Measurements from ENCODE around the gene OTOG.

The OTOG gene

GRCh38 chr11:17561526-17561925, 14.5 kb downstream of the OTOG start:
- DNase-seq, result no peak

GRCh38 chr11:17563231-17563646, 16.2 kb downstream of the OTOG start:
- no peak for DNase-seq

DNA sequence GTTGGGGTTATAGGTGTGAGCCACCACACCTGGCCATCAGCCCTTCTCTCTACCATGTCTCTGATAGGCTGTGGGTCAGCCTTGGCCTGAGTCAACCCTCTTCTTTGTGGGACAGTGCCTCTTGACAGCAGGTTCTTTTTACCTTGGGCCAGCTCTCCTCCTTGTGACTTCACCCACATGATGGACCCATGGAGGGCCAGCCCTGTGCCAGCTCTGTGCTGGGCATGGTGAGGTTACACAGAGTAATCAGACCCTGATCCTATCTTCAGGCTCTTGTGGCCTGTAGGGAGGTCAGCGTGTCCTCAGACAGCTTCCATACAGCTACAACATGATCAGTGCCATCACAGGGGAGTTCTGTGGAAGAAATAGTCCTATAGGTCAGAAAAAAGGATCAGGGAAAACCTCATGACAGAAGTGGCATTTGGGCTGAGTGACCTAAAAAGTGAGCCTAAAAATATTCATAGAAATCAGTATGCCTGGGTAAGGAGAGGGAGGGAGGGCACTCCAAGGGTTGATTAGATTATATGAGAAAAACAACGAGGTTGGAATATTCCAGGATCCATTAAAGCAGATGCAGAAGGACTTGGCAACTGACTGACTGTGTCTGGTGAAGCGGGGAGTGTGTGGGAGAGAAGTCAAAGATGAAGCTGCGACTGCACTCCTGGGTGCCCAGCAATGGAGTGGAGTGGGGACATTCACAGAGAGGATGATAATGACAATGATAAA, 17.1 kb downstream of the OTOG start:
- no peak for DNase-seq

DNA sequence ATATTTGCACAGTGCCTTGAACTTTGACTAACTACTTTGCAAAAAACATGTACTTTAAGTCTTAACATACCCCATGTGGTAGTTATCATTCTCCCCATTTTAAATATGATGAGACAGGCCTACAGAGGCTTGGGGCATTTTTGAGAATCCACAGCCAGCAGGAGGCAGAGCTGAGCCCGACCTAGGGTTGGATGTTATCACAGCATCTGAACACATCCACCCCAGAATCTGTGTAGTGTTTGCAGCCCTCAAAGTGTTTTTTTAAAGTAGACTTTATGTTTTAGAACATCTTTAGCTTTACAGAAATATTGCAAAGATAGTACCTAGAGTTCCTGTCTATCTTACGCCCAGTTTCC, 17.6 kb downstream of the OTOG start:
- no peak for DNase-seq

DNA sequence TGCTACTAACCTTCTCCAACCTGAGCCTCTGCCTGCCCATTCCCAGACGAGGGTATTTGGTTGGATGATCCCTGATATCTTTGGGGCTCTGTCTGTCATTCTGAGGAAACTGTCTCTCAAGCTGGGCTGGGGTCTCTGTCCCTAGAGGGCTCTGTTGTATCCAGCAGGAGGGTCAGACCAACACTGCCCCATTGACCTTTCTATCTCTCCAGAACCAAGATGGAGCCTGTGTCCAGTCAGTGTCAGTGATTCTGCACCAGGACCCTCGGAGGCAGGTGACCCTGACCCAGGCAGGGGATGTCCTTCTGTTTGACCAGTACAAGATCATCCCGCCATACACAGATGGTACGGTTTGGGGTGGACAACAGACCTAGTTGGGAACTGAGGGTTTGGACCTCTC, 21.9 kb downstream of the OTOG start:
- DNase-seq, result no peak

GRCh38 chr11:17570034-17570433, 23.0 kb downstream of the OTOG start:
- DNase-seq, result no peak

- no peak for DNase-seq
Measured at GRCh38 chr11:17571431-17572358, 24.6 kb downstream of the OTOG start.

DNA sequence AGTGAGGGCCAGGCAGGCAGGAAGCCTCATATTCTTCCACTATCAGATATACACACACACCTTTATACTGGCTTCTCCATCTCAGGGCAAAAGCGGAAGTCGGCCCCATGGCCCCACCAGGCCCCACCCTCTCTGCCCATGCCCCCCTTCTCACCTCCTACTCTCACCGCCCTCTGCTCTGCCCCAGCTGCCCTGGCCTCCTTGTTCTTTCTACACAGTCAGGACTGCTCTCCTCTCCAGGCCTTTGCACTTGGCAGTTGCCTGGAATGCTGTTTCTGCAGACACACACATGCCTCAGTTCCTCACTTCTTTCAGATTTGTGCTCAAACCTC, 25.3 kb downstream of the OTOG start:
- no peak for DNase-seq

DNA sequence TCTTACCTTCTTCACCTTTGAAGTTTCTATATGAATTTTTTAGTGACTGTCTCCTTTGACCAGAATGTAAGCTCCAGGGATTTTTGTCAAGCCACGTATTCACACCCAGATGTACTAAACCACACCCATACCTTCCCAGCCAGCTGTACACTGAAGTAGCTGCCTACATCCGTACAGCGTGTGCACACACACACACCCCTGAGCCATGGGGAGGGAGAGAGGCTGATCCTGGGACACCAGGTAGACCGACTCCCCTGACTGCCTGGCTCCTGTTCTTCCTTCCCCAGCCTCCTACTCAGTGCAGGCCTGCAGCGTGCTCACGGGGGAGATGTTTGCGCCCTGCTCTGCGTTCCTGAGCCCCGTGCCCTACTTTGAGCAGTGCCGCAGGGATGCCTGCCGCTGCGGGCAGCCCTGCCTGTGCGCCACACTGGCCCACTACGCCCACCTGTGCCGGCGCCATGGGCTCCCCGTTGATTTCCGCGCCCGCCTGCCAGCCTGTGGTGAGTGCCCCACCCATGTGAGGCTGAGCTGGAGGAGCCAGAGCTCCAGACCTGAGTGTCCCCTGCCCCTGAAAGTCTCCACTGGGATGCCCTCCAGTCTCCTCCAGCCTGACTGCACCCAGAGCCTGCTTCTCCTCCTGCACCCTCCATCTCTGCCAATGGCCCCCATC, 25.9 kb downstream of the OTOG start:
- DNase-seq, result no peak

DNA sequence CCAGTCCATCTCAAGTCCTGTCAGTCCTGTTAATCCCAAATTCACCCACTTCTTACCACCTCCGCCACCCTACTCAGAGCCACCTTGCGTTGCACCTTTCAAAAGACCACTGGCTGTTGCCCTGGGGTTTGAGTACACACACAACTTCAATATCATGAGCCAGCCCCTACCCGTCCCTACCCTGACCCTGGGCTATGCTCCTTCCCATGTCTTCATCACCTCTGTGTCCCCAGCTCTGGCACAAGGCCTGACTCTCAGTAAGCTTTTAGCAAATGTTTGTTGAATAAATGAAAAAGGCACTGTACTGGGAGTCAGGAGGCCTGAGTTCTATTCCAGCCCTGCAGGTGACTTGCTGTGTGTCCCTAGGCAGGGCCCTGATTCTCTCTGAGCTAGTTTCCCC, 26.5 kb downstream of the OTOG start:
- no peak for DNase-seq

- no peak for DNase-seq
Measured at GRCh38 chr11:17574141-17575091, 27.4 kb downstream of the OTOG start.

DNA sequence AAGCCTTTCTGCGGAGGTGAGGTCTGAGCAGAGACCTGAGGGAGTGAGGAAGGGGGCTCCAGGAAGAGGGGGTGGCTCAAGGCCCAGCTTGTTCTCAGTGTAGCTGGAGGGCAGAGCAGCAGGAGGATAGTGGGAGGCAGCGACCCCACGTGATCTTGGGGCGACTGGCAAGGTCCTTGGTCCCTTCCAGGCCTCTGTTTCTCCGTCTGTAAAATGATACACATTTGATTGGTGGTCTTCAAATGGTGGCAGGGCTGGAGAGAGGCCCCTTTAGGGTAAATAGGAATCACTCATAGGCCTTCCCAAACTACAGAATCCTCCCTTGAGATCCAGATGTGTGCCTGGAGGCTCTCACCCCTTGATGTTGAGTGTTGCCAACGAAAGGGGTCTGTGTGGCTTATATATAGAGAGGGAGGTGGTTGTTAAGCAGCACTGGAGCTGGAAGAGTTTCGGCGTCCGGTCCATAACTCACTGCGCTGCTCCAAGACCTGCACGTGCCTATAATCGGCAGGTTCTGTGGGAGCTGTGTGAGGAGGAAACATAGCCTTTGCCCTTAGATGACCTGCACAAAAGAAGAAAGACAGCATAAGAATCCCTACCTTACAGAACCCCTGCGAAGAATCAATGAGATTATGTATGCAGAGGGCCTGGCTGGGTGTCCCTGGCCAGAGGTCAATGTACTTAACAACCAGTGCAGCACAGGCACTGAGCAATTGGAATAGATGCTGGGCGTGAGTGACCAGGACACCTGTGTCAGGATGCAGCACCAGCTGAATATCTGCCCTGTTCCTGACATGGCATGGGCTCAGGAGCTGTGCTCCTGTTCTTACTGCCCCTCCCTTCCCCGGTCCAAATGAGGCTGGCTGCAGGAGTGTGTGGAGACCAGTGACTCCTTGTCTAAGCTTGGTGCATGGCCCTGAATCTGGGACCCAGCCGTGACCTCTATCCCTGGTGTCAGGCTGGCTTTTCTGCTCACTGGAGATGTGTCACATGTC, 28.7 kb downstream of the OTOG start:
- DNase-seq, result no peak

DNA sequence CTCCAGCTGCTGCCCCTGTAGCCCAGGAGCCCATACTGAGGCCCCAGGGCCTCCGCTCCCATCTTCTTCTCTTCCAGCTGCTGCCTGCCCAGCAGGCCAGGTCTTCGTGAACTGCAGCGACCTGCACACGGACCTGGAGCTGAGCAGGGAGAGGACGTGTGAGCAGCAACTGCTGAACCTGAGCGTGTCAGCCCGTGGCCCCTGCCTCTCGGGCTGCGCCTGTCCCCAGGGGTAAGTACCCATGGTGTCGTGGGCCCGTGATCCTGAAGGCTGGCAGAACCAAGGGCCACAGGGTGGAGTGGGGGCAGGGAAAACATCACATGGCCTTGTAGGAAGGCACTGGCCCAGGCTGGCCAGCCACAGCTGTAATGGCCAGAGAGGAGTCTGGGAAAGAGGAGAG, 31.2 kb downstream of the OTOG start:
- DNase-seq, result no peak

GRCh38 chr11:17578958-17579357, 31.9 kb downstream of the OTOG start:
- no peak for DNase-seq

DNA sequence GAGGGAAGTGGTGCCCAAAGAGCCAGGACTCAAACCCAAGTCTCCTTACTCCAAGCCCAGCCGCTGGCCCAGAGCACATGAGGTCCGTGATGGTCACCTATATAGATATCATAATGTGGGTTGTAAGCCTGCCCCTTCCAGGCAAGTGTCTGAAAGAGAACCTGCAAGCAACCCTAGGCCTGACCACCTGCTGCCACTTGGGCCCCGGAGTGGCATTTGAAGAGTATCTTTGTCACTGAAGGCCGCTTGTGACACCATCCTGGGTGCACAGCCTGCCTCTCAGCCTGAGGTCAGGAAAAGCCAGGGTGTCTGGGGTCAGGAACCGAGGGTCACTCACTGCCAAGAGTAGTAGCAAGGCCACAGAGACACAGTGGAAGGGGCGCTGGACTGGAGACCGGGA, 32.4 kb downstream of the OTOG start:
- DNase-seq, result no peak

GRCh38 chr11:17580271-17580670, 33.2 kb downstream of the OTOG start:
- no peak for DNase-seq

DNA sequence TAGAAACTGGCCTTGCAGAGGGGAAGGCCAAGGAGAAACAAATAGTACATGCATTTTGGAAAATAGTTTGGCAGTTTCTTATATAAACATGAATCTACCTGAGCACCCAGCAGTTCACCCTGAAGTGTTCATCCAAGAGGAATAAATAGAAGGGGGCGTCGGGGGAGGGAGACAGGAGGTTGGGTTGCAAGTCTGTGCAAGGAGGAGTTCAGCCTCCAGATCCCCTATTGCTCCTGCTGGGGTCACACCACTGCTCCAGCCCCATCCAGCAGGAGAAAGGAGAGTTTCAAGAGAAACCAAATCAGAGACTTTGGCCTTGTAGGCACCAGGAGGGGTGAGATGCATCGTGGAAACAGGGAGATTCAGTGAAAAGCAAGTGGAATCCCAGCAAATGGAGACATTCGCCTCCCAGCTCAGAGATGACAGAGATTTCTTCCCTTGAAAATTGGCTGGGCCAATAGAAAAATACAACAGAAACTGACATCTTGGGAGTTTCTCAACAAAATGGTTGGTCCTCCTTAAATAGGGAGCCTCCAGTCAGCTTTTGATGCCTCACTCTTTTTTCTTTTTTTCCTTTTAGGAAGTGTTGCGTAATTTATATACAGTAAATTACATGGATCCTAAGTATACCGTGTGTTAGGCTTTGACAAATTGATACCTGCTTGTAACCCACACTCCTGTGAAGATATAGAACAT, 34.1 kb downstream of the OTOG start:
- DNase-seq, result no peak

GRCh38 chr11:17581732-17582053, 34.6 kb downstream of the OTOG start:
- DNase-seq, result no peak

GRCh38 chr11:17585911-17586695, 39.0 kb downstream of the OTOG start:
- no peak for DNase-seq

DNA sequence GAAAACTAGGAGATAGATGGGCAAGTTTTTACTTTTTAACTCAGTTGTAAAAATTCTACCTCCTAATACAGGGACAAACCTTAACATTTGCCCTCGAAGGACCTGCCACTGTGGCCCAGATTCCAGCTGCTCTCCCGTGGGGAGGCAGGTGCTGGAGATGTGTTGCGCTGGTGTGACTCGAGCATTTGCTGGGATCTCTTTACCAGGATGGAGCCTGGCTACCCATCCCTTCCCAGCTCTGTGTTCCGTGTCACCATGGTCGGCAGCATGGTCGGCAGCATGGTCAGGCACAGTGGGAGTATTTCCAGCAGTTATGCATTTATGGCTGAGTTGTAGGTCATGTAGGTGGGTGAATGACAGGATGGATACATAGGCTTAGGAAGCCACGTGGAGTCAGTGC, 41.1 kb downstream of the OTOG start:
- DNase-seq, result no peak
